Measurements from ENCODE around the gene ABHD14A.

DNA sequence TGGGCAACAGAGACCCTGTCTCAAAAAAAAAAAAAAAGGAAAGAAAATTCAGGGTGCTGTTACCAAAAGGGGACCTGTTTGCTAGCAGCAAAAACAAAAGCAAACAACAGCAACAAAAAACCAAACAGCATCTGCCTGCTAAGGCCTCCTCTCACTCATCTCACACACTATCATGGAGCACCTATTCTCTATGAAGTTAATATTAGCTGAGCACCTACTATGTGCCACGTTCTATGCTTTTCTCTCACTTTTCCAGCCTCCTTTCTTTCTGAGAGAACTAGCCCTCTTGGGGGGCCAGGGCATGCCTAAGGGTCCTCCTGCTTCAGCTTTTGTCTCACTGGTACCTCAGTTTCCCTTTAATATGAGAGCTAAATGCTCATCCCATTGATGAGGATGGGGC, 20.2 kb upstream of the ABHD14A start:
- TF ChIP-seq RFX5 (IDR thresholded peaks at IDR 0.05; ENCODE audit: low read length): no peak
- TF ChIP-seq RAD21 (IDR thresholded peaks at IDR 0.05; ENCODE audit: low read length): no peak
- TF ChIP-seq, protein P1, sequence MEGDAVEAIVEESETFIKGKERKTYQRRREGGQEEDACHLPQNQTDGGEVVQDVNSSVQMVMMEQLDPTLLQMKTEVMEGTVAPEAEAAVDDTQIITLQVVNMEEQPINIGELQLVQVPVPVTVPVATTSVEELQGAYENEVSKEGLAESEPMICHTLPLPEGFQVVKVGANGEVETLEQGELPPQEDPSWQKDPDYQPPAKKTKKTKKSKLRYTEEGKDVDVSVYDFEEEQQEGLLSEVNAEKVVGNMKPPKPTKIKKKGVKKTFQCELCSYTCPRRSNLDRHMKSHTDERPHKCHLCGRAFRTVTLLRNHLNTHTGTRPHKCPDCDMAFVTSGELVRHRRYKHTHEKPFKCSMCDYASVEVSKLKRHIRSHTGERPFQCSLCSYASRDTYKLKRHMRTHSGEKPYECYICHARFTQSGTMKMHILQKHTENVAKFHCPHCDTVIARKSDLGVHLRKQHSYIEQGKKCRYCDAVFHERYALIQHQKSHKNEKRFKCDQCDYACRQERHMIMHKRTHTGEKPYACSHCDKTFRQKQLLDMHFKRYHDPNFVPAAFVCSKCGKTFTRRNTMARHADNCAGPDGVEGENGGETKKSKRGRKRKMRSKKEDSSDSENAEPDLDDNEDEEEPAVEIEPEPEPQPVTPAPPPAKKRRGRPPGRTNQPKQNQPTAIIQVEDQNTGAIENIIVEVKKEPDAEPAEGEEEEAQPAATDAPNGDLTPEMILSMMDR (IDR thresholded peaks at IDR 0.05): no peak
- TF ChIP-seq RCOR1 (IDR thresholded peaks at IDR 0.05; ENCODE audit: low read length): no peak
- no peak for TF ChIP-seq TCF12 (IDR thresholded peaks at IDR 0.05)
- no peak for TF ChIP-seq YY1 (IDR thresholded peaks at IDR 0.05; ENCODE audit: low read depth)
- TF ChIP-seq GABPA (IDR thresholded peaks at IDR 0.05; ENCODE audit: low read depth): no peak
- no peak for TF ChIP-seq NRF1 (IDR thresholded peaks at IDR 0.05; ENCODE audit: low read depth, low read length)
- TF ChIP-seq, protein P2, sequence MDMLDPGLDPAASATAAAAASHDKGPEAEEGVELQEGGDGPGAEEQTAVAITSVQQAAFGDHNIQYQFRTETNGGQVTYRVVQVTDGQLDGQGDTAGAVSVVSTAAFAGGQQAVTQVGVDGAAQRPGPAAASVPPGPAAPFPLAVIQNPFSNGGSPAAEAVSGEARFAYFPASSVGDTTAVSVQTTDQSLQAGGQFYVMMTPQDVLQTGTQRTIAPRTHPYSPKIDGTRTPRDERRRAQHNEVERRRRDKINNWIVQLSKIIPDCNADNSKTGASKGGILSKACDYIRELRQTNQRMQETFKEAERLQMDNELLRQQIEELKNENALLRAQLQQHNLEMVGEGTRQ (IDR thresholded peaks at IDR 0.05; ENCODE audit: borderline replicate concordance, low read depth, low read length): no peak
- TF ChIP-seq JUND (IDR thresholded peaks at IDR 0.05): no peak
- TF ChIP-seq, protein P3, sequence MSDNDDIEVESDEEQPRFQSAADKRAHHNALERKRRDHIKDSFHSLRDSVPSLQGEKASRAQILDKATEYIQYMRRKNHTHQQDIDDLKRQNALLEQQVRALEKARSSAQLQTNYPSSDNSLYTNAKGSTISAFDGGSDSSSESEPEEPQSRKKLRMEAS (IDR thresholded peaks at IDR 0.05; ENCODE audit: low read depth): no peak

All from SK-N-SH (cell line).